ENCODE results near the gene TBL1Y.

DNA sequence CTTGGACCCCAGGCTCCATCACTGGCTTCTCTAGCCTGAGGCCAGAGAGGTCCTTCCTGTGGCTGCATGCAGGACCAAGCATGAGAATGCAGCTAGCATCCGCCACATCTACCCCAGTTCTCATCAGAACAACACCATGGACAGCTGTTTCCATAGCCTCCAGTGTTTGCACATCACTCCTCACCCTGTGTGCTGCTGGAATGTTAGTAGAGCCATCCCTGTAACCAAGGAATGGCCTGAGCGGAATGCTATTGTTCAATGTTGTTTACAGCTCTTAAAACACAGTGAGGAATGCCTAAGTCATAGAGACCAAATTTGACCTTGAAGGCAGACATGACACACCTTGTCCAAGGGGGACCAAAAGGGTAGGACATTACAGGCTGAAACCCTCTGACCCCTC lies 183.9 kb downstream of the TBL1Y start:
- no peak for TF ChIP-seq YY1 (IDR thresholded peaks at IDR 0.05; ENCODE audit: insufficient read depth, insufficient read length)
- TF ChIP-seq SUZ12 (IDR thresholded peaks at IDR 0.05; ENCODE audit: extremely low read depth, insufficient read depth, insufficient read length) = no peak
- no peak for TF ChIP-seq ZNF274 (IDR thresholded peaks at IDR 0.05; ENCODE audit: low read depth, low read length)

All from NT2/D1 (cell line).